DOHH2 (cell line): ENCODE data around the gene SMARCAD1.

ENCODE experiments used
- H3F3A ChIP-seq: fragments of 200-600 bp; sonication (generic), shearing (Covaris generic); 2 replicates; pipeline ENCODE4 v1.6.0; 2016; ENCODE audit warnings: antibody characterized with exemption, mild to moderate bottlenecking; ENCODE audit not compliant: control insufficient read depth, insufficient read depth
- H3K27ac ChIP-seq: fragments of 200-600 bp; sonication (generic); 2 replicates; pipeline ENCODE4 v1.5.1; 2014; ENCODE audit warnings: low read depth, mild to moderate bottlenecking, low read length, moderate library complexity
- H3K27me3 ChIP-seq: fragments of 200-600 bp; sonication (generic); 2 replicates; pipeline ENCODE4 v1.6.1; 2014; ENCODE audit warnings: mild to moderate bottlenecking, low read length, mixed read lengths; ENCODE audit not compliant: control insufficient read depth
- H3K36me3 ChIP-seq: fragments of 200-600 bp; sonication (generic); 2 replicates; pipeline ENCODE4 v1.6.1; 2014; ENCODE audit warnings: mild to moderate bottlenecking, low read length, moderate library complexity, mixed read lengths; ENCODE audit not compliant: control insufficient read depth
- H3K4me1 ChIP-seq: fragments of 200-600 bp; sonication (generic); 2 replicates; pipeline ENCODE4 v1.6.1; 2014; ENCODE audit warnings: mild to moderate bottlenecking, low read length, mixed read lengths; ENCODE audit not compliant: control insufficient read depth
- H3K4me2 ChIP-seq: fragments of 200-600 bp; sonication (generic); 2 replicates; pipeline ENCODE4 v1.6.0; 2014; ENCODE audit warnings: mild to moderate bottlenecking, low read length, moderate library complexity
- H3K4me3 ChIP-seq: fragments of 200-600 bp; sonication (generic); 2 replicates; pipeline ENCODE4 v1.5.1; 2014; ENCODE audit warnings: mild to moderate bottlenecking, low read length, mixed read lengths
- H3K79me2 ChIP-seq: fragments of 200-600 bp; sonication (generic); 2 replicates; pipeline ENCODE4 v1.6.1; 2014; ENCODE audit warnings: mild to moderate bottlenecking, low read length, mixed read lengths; ENCODE audit not compliant: control insufficient read depth
- H3K9me2 ChIP-seq: fragments of 200-600 bp; sonication (generic); replicated peaks from 2 replicates; pipeline ENCODE4 v1.6.1; 2014; ENCODE audit warnings: mild to moderate bottlenecking, low read length, mixed read lengths; ENCODE audit not compliant: control insufficient read depth
- H3K9me3 ChIP-seq: fragments of 200-600 bp; sonication (generic); 2 replicates; pipeline ENCODE4 v1.6.1; 2014; ENCODE audit warnings: antibody characterized with exemption, low read length, mixed read lengths; ENCODE audit not compliant: control insufficient read depth, insufficient read depth
- H4K20me1 ChIP-seq: fragments of 200-600 bp; sonication (generic); 2 replicates; pipeline ENCODE4 v1.6.0; 2014; ENCODE audit warnings: low read depth, mild to moderate bottlenecking, antibody characterized with exemption, low read length, moderate library complexity; ENCODE audit not compliant: control insufficient read depth, insufficient read depth
- EZH2phosphoT487 ChIP-seq: fragments of 200-600 bp; sonication (generic); IDR thresholded peaks from 2 replicates; pipeline ENCODE4 v1.6.1; 2017; ENCODE audit warnings: borderline replicate concordance, mild to moderate bottlenecking, antibody characterized with exemption, low read length, moderate library complexity, mixed read lengths
- TF ChIP-seq, protein P1 (sequence below): fragments of 200-600 bp; sonication (generic); IDR thresholded peaks from one replicate; pipeline ENCODE4 v1.5.1; 2014; ENCODE audit warnings: antibody characterized with exemption, mild to moderate bottlenecking, low read depth, low read length; ENCODE audit not compliant: poor library complexity, severe bottlenecking

The SMARCAD1 gene

DNA sequence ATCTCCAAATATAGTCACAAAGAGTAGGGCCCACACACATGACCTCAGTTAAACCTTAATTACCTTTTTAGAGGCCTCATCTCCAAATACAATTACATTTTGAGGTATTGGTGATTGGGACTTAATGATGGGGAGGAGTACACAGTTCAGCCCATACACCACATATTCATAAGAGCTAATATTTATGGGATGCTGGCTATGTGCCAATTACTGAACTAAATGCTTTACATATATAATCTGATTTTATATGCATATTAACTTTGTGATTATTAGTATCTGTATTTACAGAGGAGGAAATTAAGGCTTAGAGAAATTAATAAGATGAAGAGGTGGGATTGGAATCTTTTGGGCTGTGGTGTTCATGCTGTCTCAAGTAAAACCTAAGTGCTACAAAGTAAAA lies 17.8 kb downstream of the SMARCAD1 start:
- Histone ChIP-seq H3K36me3 (peaks cover 64% of the 10 kb centered on the region), H3K27ac (no peak overlapping the region), H3K4me2 (no peak overlapping the region), H3F3A (no peaks in the 10 kb centered on the region), H3K4me3 (no peak overlapping the region), H3K9me3 (no peaks in the 10 kb centered on the region), H3K79me2 (peaks cover 64% of the 10 kb centered on the region), H3K27me3 (no peaks in the 10 kb centered on the region), H3K4me1 (peaks cover 13% of the 10 kb centered on the region; the same call in 1 of the 2 replicates), H4K20me1 (peaks cover 5% of the 10 kb centered on the region; the same call in 1 of the 2 replicates), H3K9me2 (no peaks in the 10 kb centered on the region)
- TF ChIP-seq EZH2phosphoT487: no peak
- TF ChIP-seq, protein P1, sequence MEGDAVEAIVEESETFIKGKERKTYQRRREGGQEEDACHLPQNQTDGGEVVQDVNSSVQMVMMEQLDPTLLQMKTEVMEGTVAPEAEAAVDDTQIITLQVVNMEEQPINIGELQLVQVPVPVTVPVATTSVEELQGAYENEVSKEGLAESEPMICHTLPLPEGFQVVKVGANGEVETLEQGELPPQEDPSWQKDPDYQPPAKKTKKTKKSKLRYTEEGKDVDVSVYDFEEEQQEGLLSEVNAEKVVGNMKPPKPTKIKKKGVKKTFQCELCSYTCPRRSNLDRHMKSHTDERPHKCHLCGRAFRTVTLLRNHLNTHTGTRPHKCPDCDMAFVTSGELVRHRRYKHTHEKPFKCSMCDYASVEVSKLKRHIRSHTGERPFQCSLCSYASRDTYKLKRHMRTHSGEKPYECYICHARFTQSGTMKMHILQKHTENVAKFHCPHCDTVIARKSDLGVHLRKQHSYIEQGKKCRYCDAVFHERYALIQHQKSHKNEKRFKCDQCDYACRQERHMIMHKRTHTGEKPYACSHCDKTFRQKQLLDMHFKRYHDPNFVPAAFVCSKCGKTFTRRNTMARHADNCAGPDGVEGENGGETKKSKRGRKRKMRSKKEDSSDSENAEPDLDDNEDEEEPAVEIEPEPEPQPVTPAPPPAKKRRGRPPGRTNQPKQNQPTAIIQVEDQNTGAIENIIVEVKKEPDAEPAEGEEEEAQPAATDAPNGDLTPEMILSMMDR: no peak

DNA sequence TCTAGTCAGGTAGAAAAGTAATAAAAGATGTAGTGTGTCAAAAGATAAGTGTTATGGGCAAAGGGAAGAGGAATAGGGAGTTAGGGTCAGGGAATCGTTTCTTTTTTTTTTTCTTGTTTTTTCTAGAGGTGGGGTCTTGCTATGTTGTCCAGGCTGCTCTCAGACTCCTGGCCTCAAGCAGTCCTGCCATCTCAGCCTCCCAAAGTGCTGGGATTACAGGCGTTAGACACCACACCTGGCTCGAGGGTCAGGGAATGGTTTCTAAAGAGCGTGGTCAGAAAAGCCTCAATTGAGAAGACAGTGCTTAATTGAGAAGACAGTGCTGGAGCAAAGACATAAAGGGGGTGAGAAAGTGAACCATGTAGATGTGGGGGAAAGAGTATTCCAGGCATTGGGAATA lies 19.1 kb downstream of the SMARCAD1 start:
- peaks cover 6% of the 10 kb centered on the region; the same call in 1 of the 2 replicates for H4K20me1 ChIP-seq
- H3K4me1 ChIP-seq: peaks cover 13% of the 10 kb centered on the region; the same call in 1 of the 2 replicates
- TF ChIP-seq, protein P1: no peak
- no peak for TF ChIP-seq EZH2phosphoT487
- H3K4me3 ChIP-seq: no peak overlapping the region
- H3F3A ChIP-seq: no peaks in the 10 kb centered on the region
- peaks cover 51% of the 10 kb centered on the region for H3K79me2 ChIP-seq
- no peaks in the 10 kb centered on the region for H3K9me3 ChIP-seq
- H3K9me2 ChIP-seq: no peaks in the 10 kb centered on the region
- peaks cover 64% of the 10 kb centered on the region for H3K36me3 ChIP-seq
- H3K27me3 ChIP-seq: no peaks in the 10 kb centered on the region
- H3K27ac ChIP-seq: no peak overlapping the region
- no peak overlapping the region for H3K4me2 ChIP-seq

DNA sequence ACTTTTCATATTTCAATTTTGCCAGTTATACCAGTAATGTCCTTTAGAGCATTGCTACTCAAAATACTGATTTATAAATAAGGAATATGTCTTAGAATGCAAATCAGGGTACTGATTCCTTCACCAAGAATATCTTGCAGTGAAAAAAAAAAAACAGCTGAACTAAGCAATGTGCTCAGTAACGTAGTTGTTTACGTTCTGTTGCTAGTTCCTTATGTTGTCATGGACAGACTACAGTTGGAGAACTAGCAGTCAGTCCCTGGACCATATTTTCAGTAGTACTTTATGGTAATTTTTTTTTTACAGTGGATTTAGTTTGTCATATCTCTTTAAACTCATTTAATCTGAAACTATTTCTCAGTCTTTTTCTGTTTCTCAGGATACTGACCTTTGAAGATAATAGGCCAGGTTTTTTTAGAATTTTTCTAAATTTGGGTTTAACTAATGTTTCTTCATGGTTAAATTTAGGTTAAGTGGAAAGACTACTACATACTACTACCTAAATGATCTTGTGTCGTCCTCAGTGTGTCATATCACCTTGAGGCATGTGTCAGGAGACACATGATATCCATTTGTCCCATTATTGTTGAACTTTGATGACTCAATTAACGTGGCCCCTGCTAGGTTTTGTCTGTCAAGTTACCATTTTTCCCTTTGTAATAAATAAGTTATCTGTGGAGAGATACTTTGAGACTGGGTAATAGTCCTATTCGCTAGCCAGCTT lies 21.0 kb downstream of the SMARCAD1 start:
- Histone ChIP-seq H3F3A (no peaks in the 10 kb centered on the region), H3K79me2 (peaks cover 45% of the 10 kb centered on the region)

More for the DNA sequence above, 21.0 kb downstream of the SMARCAD1 start:
- Histone ChIP-seq H3K4me2 (no peak overlapping the region), H3K9me2 (no peaks in the 10 kb centered on the region), H4K20me1 (peaks cover 6% of the 10 kb centered on the region; the same call in 1 of the 2 replicates), H3K4me1 (peaks cover 13% of the 10 kb centered on the region; the same call in 1 of the 2 replicates), H3K27me3 (no peaks in the 10 kb centered on the region), H3K4me3 (no peak overlapping the region), H3K9me3 (no peaks in the 10 kb centered on the region), H3K27ac (no peak overlapping the region), H3K36me3 (peaks cover 79% of the 10 kb centered on the region)
- TF ChIP-seq, protein P1: no peak
